MM.1S (cell line): ENCODE results near the gene GYG2.

ENCODE experiments used
- DNase-seq: peaks from one replicate; pipeline ENCODE4 v3.0.0-alpha.2; 2015
- H2AFZ ChIP-seq: fragments of 300-600 bp; sonication (generic); 2 replicates; pipeline ENCODE4 v1.6.0; 2016; ENCODE audit warnings: antibody characterized with exemption, low read length
- H3F3A ChIP-seq: fragments of 300-600 bp; sonication (generic); 2 replicates; pipeline ENCODE4 v1.6.1; 2016; ENCODE audit warnings: mild to moderate bottlenecking, antibody characterized with exemption, low read length, moderate library complexity, mixed read lengths; ENCODE audit not compliant: insufficient read depth
- H3K27ac ChIP-seq: fragments of 300-600 bp; sonication (generic); 2 replicates; pipeline ENCODE4 v1.5.1; 2016; ENCODE audit warnings: mild to moderate bottlenecking, low read length
- H3K27me3 ChIP-seq: fragments of 300-600 bp; sonication (generic); replicated peaks from 2 replicates; pipeline ENCODE4 v1.6.0; 2016; ENCODE audit warnings: low read length; ENCODE audit not compliant: insufficient read depth
- H3K36me3 ChIP-seq: fragments of 300-600 bp; sonication (generic); replicated peaks from 2 replicates; pipeline ENCODE4 v1.6.1; 2016; ENCODE audit warnings: mild to moderate bottlenecking, low read length, mixed read lengths; ENCODE audit not compliant: insufficient read depth
- H3K4me1 ChIP-seq: fragments of 300-600 bp; sonication (generic); 2 replicates; pipeline ENCODE4 v1.6.1; 2016; ENCODE audit warnings: low read length, mixed read lengths
- H3K4me2 ChIP-seq: fragments of 300-600 bp; sonication (generic); 2 replicates; pipeline ENCODE4 v1.6.0; 2016; ENCODE audit warnings: low read depth, low read length
- H3K4me3 ChIP-seq: fragments of 300-600 bp; sonication (generic); 2 replicates; pipeline ENCODE4 v1.5.1; 2016; ENCODE audit warnings: low read length, mixed read lengths
- H3K79me2 ChIP-seq: fragments of 300-600 bp; sonication (generic); 2 replicates; pipeline ENCODE4 v1.6.1; 2016; ENCODE audit warnings: mixed run types, low read length, mixed read lengths
- H3K9ac ChIP-seq: fragments of 300-600 bp; sonication (generic); 2 replicates; pipeline ENCODE4 v1.6.1; 2016; ENCODE audit warnings: low read length, mixed read lengths
- H3K9me2 ChIP-seq: fragments of 300-600 bp; sonication (generic); replicated peaks from 2 replicates; pipeline ENCODE4 v1.6.1; 2016; ENCODE audit warnings: mild to moderate bottlenecking, low read length, mixed read lengths; ENCODE audit not compliant: insufficient read depth
- H3K9me3 ChIP-seq: fragments of 300-600 bp; sonication (generic); replicated peaks from 2 replicates; pipeline ENCODE4 v1.6.1; 2016; ENCODE audit warnings: mild to moderate bottlenecking, low read length, mixed read lengths; ENCODE audit not compliant: insufficient read depth
- H4K20me1 ChIP-seq: fragments of 300-600 bp; sonication (generic); 2 replicates; pipeline ENCODE4 v1.6.1; 2016; ENCODE audit warnings: mild to moderate bottlenecking, low read length, moderate library complexity, mixed read lengths; ENCODE audit not compliant: insufficient read depth
- EZH2 ChIP-seq: fragments of 300-600 bp; sonication (generic); optimal IDR thresholded peaks from 2 replicates; pipeline ENCODE3; 2017; ENCODE audit warnings: low read depth, mild to moderate bottlenecking, antibody characterized with exemption, low read length, mixed read lengths
- EZH2phosphoT487 ChIP-seq: fragments of 300-600 bp; sonication (generic); IDR thresholded peaks from 2 replicates; pipeline ENCODE4 v1.6.1; 2018; ENCODE audit warnings: antibody characterized with exemption, low read length
- TF ChIP-seq, protein P1 (sequence below): fragments of 300-600 bp; sonication (generic); IDR thresholded peaks from 2 replicates; pipeline ENCODE4 v1.5.1; 2016; ENCODE audit warnings: antibody characterized with exemption, low read length, mixed read lengths

Gene GYG2

DNA sequence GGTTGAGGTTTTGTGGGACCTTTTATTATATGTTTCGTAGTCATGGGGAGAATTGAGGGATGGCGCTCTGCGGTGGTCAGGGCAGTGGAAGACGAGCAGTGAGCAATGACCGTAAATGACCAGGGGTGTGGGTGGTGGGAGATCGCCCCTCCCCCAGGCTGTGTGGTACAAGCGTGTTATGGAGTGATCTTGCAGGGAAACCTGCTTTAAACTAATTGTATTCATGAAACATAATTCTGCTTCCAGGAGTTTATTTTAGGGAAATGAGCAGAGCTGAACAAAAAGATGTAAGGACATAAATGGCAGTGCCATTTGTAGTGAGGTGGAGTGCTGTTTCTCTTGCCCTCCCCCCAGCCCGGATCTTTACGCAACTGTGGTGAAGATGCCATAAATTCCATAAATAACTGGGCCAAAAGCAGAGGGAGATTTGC, 20.2 kb downstream of the GYG2 start:
- no peak overlapping the region for H2AFZ ChIP-seq
- no peaks in the 10 kb centered on the region for H3K4me1 ChIP-seq
- no peaks in the 10 kb centered on the region for H3K79me2 ChIP-seq
- no peaks in the 10 kb centered on the region for H3K27me3 ChIP-seq
- H3F3A ChIP-seq, result no peaks in the 10 kb centered on the region
- H3K27ac ChIP-seq, result no peak overlapping the region
- no peak overlapping the region for H3K4me3 ChIP-seq
- no peaks in the 10 kb centered on the region for H3K9me3 ChIP-seq
- no peak for DNase-seq
- H3K36me3 ChIP-seq, result no peaks in the 10 kb centered on the region
- TF ChIP-seq EZH2, result no peak
- TF ChIP-seq EZH2phosphoT487, result no peak
- TF ChIP-seq, protein P1, sequence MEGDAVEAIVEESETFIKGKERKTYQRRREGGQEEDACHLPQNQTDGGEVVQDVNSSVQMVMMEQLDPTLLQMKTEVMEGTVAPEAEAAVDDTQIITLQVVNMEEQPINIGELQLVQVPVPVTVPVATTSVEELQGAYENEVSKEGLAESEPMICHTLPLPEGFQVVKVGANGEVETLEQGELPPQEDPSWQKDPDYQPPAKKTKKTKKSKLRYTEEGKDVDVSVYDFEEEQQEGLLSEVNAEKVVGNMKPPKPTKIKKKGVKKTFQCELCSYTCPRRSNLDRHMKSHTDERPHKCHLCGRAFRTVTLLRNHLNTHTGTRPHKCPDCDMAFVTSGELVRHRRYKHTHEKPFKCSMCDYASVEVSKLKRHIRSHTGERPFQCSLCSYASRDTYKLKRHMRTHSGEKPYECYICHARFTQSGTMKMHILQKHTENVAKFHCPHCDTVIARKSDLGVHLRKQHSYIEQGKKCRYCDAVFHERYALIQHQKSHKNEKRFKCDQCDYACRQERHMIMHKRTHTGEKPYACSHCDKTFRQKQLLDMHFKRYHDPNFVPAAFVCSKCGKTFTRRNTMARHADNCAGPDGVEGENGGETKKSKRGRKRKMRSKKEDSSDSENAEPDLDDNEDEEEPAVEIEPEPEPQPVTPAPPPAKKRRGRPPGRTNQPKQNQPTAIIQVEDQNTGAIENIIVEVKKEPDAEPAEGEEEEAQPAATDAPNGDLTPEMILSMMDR, result no peak
- H4K20me1 ChIP-seq, result no peaks in the 10 kb centered on the region
- H3K9me2 ChIP-seq, result no peaks in the 10 kb centered on the region
- no peak overlapping the region for H3K9ac ChIP-seq
- H3K4me2 ChIP-seq, result no peak overlapping the region

DNA sequence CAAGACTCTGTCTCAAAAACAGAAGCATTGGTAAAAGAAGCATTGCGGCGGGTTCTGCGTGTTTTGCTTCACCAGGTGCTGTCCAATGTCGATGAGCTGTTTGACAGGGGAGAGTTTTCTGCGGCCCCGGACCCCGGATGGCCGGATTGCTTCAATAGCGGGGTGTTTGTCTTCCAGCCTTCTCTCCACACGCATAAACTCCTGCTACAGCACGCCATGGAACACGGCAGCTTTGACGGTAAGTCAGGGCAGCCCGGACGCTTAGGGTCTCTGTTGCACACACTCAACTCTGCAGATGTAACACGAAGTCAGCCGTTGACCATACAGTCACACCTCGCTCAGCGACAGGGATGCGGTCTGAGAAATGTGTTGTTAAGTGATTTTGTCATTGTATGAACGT, 26.2 kb downstream of the GYG2 start:
- Histone ChIP-seq H3K27ac (no peak overlapping the region), H3K4me2 (no peak overlapping the region), H3K27me3 (no peaks in the 10 kb centered on the region), H3K9ac (no peak overlapping the region), H3K4me3 (no peak overlapping the region), H2AFZ (no peak overlapping the region), H3F3A (no peaks in the 10 kb centered on the region), H3K36me3 (no peaks in the 10 kb centered on the region), H3K79me2 (no peaks in the 10 kb centered on the region), H3K4me1 (no peaks in the 10 kb centered on the region), H4K20me1 (no peaks in the 10 kb centered on the region), H3K9me3 (no peaks in the 10 kb centered on the region), H3K9me2 (no peaks in the 10 kb centered on the region)
- TF ChIP-seq EZH2, result no peak
- TF ChIP-seq, protein P1, result no peak
- TF ChIP-seq EZH2phosphoT487, result no peak
- DNase-seq, result no peak

DNA sequence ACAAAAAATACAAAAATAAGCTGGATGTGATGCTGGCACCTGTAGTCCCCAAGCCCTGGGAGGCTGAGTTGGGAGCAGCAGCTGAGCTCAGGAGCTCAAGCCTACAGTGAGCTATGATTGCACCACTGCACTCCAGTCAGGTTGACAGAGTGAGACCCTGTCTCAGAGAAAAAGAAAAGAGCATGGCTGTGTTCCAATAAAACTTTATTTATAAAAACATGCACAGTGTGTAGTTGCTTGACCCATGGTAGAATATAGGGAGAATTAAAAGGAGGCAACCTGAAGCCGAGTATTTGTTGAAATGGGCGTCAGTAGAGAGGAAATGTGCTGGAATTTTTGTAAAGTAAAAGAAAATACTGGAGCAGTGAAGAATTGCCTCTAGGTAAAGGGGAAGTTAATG, 27.0 kb downstream of the GYG2 start:
- Histone ChIP-seq H3F3A (no peaks in the 10 kb centered on the region), H3K27ac (no peak overlapping the region), H3K9me3 (no peaks in the 10 kb centered on the region), H4K20me1 (no peaks in the 10 kb centered on the region), H3K27me3 (no peaks in the 10 kb centered on the region), H3K4me3 (no peak overlapping the region), H3K9me2 (no peaks in the 10 kb centered on the region), H3K9ac (no peak overlapping the region), H3K4me2 (no peak overlapping the region), H3K36me3 (no peaks in the 10 kb centered on the region), H3K4me1 (no peaks in the 10 kb centered on the region), H2AFZ (no peak overlapping the region), H3K79me2 (no peaks in the 10 kb centered on the region)
- TF ChIP-seq, protein P1, result no peak
- no peak for TF ChIP-seq EZH2
- TF ChIP-seq EZH2phosphoT487, result no peak
- DNase-seq, result no peak

DNA sequence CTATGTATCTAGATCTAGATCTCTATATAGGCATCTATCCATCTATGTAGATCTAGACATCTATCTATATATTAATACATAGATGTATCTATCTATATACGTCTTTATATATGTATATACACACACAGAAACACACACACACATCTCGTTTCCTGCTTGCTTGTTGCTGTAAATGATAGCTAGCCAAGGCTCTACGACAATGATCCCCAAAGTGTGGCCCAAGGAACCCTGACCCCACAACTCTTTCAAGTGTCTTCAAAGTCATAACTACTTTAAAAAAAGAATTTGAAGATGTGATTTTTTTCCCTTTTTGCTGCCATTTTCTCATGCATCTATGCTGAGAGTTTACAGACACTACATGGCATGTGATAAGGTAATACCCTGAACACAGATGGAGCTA, 28.8 kb downstream of the GYG2 start:
- H3K36me3 ChIP-seq, result no peaks in the 10 kb centered on the region
- no peaks in the 10 kb centered on the region for H3F3A ChIP-seq
- DNase-seq, result no peak

More for the DNA sequence above, 28.8 kb downstream of the GYG2 start:
- H3K27ac ChIP-seq, result no peak overlapping the region
- H3K4me3 ChIP-seq, result no peak overlapping the region
- no peaks in the 10 kb centered on the region for H3K9me2 ChIP-seq
- TF ChIP-seq EZH2phosphoT487 (no peak), EZH2 (no peak)
- H3K4me1 ChIP-seq, result no peaks in the 10 kb centered on the region
- H3K9me3 ChIP-seq, result no peaks in the 10 kb centered on the region
- H2AFZ ChIP-seq, result no peak overlapping the region
- H3K9ac ChIP-seq, result no peak overlapping the region
- no peak overlapping the region for H3K4me2 ChIP-seq
- no peaks in the 10 kb centered on the region for H3K27me3 ChIP-seq
- no peaks in the 10 kb centered on the region for H3K79me2 ChIP-seq
- H4K20me1 ChIP-seq, result no peaks in the 10 kb centered on the region
